HEK293 (cell line): ENCODE data around the gene KLK10.

ENCODE experiments used
- ZBTB20 ChIP-seq: fragments of 450-650 bp; formaldehyde crosslinking; IDR thresholded peaks from 2 replicates; pipeline ENCODE4 v1.5.1; 2016; ENCODE audit warnings: missing biosample characterization, missing genetic modification characterization
- ZNF23 ChIP-seq: fragments of 450-650 bp; formaldehyde crosslinking; IDR thresholded peaks from 2 replicates; pipeline ENCODE4 v1.5.1; 2016; ENCODE audit warnings: missing biosample characterization, missing genetic modification characterization, borderline replicate concordance
- ZNF274 ChIP-seq, 2 experiments: fragments of 200-500 bp in 1 of 2; fragments of 450-650 bp in 1 of 2; sonication (Bioruptor generic) in 1 of 2; formaldehyde crosslinking in 1 of 2; IDR thresholded peaks; 2 replicates each; pipeline versions ENCODE4 v1.5.1 to v1.6.1; 2014 to 2016; ENCODE audit warnings: borderline replicate concordance in 1 of 2, inconsistent platforms in 1 of 2, low read length in 1 of 2, missing biosample characterization in 1 of 2, missing genetic modification characterization in 1 of 2
- TF ChIP-seq, protein P1 (sequence below): fragments of 450-650 bp; formaldehyde crosslinking; IDR thresholded peaks from 2 replicates; pipeline ENCODE4 v1.5.1; 2016; ENCODE audit warnings: missing biosample characterization, missing genetic modification characterization

DNA sequence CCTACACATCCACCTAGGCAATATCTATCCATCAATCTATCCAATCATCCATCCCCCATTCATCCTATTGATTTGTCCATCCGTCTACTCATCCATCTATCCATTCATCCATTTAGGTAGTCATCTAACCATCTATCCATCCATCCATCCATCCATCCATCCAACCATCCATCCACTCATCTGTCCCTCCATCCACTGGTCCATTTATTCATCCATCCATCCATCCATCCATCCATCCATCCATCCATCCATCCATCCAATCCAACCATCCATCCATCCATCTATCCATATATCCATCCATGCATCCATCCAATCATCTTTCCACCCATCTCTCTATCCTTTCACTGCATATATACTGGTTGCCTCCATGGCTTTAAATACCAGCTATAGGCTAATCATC lies 41.5 kb upstream of the KLK10 start:
- TF ChIP-seq ZNF23 (no peak), ZBTB20 (tag by site-specific recombination) (no peak), ZNF274 (IDR thresholded peaks at IDR 0.05; ENCODE audit: low read length) (no peak), ZNF274 (tag by site-specific recombination; IDR thresholded peaks at IDR 0.05; ENCODE audit: borderline replicate concordance) (no peak)
- TF ChIP-seq, protein P1, sequence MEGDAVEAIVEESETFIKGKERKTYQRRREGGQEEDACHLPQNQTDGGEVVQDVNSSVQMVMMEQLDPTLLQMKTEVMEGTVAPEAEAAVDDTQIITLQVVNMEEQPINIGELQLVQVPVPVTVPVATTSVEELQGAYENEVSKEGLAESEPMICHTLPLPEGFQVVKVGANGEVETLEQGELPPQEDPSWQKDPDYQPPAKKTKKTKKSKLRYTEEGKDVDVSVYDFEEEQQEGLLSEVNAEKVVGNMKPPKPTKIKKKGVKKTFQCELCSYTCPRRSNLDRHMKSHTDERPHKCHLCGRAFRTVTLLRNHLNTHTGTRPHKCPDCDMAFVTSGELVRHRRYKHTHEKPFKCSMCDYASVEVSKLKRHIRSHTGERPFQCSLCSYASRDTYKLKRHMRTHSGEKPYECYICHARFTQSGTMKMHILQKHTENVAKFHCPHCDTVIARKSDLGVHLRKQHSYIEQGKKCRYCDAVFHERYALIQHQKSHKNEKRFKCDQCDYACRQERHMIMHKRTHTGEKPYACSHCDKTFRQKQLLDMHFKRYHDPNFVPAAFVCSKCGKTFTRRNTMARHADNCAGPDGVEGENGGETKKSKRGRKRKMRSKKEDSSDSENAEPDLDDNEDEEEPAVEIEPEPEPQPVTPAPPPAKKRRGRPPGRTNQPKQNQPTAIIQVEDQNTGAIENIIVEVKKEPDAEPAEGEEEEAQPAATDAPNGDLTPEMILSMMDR (tag by site-specific recombination), result no peak
